Measurements from ENCODE around the gene WRAP73. TPM values are rescaled to one million over a fixed set of nuclear protein-coding genes. Genes with fewer than 3 reads are reported as not detected.
"Not testable (repeated sequence)": the region's sequence is repeated elsewhere in the genome, so short reads cannot be mapped to it uniquely, and the experiment has no call there.

The WRAP73 gene
- total RNA-seq, 1 donor from 2014 or later: 20.5 TPM

GRCh38 chr1:3624200-3625136 lies 25.4 kb downstream of the WRAP73 start, which contains the start of gene TPRG1L:
TSS of gene TPRG1L (plus strand) at chr1:3625015. CDS start at chr1:3625073, 58 bp downstream.
- H3K27ac Mint-ChIP-seq (ENCODE audit: unreplicated experiment): peak within 1 kb of the TSS; percentile 75
- peaks cover 11% of the 10 kb centered on the region for H3K36me3 Mint-ChIP-seq (ENCODE audit: unreplicated experiment)
- TF ChIP-seq, protein P1, sequence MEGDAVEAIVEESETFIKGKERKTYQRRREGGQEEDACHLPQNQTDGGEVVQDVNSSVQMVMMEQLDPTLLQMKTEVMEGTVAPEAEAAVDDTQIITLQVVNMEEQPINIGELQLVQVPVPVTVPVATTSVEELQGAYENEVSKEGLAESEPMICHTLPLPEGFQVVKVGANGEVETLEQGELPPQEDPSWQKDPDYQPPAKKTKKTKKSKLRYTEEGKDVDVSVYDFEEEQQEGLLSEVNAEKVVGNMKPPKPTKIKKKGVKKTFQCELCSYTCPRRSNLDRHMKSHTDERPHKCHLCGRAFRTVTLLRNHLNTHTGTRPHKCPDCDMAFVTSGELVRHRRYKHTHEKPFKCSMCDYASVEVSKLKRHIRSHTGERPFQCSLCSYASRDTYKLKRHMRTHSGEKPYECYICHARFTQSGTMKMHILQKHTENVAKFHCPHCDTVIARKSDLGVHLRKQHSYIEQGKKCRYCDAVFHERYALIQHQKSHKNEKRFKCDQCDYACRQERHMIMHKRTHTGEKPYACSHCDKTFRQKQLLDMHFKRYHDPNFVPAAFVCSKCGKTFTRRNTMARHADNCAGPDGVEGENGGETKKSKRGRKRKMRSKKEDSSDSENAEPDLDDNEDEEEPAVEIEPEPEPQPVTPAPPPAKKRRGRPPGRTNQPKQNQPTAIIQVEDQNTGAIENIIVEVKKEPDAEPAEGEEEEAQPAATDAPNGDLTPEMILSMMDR (IDR thresholded peaks at IDR 0.05): no peak
- H3K4me1 Mint-ChIP-seq (ENCODE audit: unreplicated experiment): peaks cover 30% of the 10 kb centered on the region
- H3K4me3 Mint-ChIP-seq (ENCODE audit: unreplicated experiment): peak within 1 kb of the TSS; percentile 93
- no peaks in the 10 kb centered on the region for H3K27me3 Mint-ChIP-seq (ENCODE audit: unreplicated experiment)
- no peaks in the 10 kb centered on the region for H3K9me3 Mint-ChIP-seq (ENCODE audit: unreplicated experiment)
- DNase-seq (ENCODE audit: extremely low spot score, unreplicated experiment): peak; percentile 99

DNA sequence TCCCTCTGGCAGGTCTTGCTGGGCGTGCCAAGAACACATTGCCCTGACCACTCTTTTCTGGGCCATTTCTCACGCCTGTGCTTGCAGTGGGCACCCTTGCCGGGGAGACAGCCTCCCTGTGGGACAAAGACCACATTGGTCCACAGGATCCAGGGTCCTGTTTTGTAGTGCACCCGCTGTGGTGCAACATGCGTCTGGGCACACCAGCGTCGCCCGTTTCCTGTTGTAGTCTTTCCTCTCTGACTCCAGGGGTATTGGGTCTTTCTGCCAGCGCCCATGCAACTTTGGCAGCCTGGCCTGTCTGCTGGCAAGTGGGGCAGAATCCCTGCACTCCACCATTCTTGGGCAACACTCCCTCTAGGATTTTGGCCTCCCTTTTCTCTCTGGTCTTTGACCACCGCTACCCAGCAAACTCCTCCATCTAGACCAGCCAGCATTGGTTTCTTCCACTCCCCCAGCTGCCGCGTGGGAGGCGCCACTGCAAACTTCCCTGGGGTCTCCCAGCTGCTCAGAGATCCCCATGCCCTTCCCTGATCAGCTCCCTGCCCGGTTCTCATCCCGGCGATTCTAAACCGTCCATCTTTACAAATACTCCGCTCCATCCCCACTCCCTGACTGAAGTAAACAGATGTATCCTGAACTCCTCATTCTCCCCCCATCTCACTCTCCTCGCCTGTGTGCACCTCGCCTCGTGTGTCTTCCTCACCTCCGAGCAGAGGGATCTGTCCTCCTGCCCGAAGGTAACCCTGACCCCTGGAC lies 26.3 kb downstream of the WRAP73 start:
- TF ChIP-seq, protein P1 (IDR thresholded peaks at IDR 0.05): no peak
- H3K36me3 Mint-ChIP-seq (ENCODE audit: unreplicated experiment): peaks cover 4% of the 10 kb centered on the region
- peaks cover 36% of the 10 kb centered on the region for H3K4me1 Mint-ChIP-seq (ENCODE audit: unreplicated experiment)
- no peaks in the 10 kb centered on the region for H3K27me3 Mint-ChIP-seq (ENCODE audit: unreplicated experiment)
- H3K4me3 Mint-ChIP-seq (ENCODE audit: unreplicated experiment): peak overlapping the region; percentile 93
- DNase-seq (ENCODE audit: extremely low spot score, unreplicated experiment): no peak
- H3K9me3 Mint-ChIP-seq (ENCODE audit: unreplicated experiment): no peaks in the 10 kb centered on the region
- H3K27ac Mint-ChIP-seq (ENCODE audit: unreplicated experiment): no peak overlapping the region

- DNase-seq (ENCODE audit: extremely low spot score, unreplicated experiment); H3K27me3 Mint-ChIP-seq (ENCODE audit: unreplicated experiment); H3K4me3 Mint-ChIP-seq (ENCODE audit: unreplicated experiment); H3K27ac Mint-ChIP-seq (ENCODE audit: unreplicated experiment); H3K36me3 Mint-ChIP-seq (ENCODE audit: unreplicated experiment); H3K9me3 Mint-ChIP-seq (ENCODE audit: unreplicated experiment): not testable (repeated sequence)
- H3K4me1 Mint-ChIP-seq (ENCODE audit: unreplicated experiment): peaks cover 38% of the 10 kb centered on the region
Measured at GRCh38 chr1:3622102-3622501, 27.8 kb downstream of the WRAP73 start.

- not testable (repeated sequence) for H3K4me3 Mint-ChIP-seq (ENCODE audit: unreplicated experiment); H3K27me3 Mint-ChIP-seq (ENCODE audit: unreplicated experiment); H3K27ac Mint-ChIP-seq (ENCODE audit: unreplicated experiment); DNase-seq (ENCODE audit: extremely low spot score, unreplicated experiment); H3K9me3 Mint-ChIP-seq (ENCODE audit: unreplicated experiment); H3K36me3 Mint-ChIP-seq (ENCODE audit: unreplicated experiment)
- TF ChIP-seq, protein P1 (IDR thresholded peaks at IDR 0.05): peak; percentile 65
- H3K4me1 Mint-ChIP-seq (ENCODE audit: unreplicated experiment): peaks cover 37% of the 10 kb centered on the region
Measured at GRCh38 chr1:3621151-3621671, 28.7 kb downstream of the WRAP73 start.

DNA sequence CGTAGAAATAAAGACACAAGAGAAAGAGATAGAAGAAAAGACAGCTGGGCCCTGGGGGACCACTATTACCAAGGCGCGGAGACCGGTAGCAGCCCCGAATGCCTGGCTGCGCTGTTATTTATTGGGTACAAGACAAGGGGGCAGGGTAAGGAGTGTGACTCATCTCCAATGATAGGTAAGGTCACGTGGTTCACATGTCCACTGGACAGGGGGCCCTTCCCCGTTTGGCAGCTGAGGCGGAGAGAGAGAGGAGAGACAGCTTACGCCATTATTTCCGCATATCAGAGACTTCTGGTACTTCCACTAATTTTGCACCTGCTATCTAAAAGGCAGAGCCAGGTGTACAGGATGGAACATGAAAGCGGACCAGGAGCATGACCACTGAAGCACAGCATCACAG lies 29.2 kb downstream of the WRAP73 start:
- Mint-ChIP-seq H3K9me3 (ENCODE audit: unreplicated experiment) (no peaks in the 10 kb centered on the region), H3K27me3 (ENCODE audit: unreplicated experiment) (no peaks in the 10 kb centered on the region), H3K4me3 (ENCODE audit: unreplicated experiment) (no peak overlapping the region), H3K27ac (ENCODE audit: unreplicated experiment) (no peak overlapping the region), H3K36me3 (ENCODE audit: unreplicated experiment) (no peaks in the 10 kb centered on the region), H3K4me1 (ENCODE audit: unreplicated experiment) (peaks cover 32% of the 10 kb centered on the region)
- TF ChIP-seq, protein P1 (IDR thresholded peaks at IDR 0.05): no peak
- DNase-seq (ENCODE audit: extremely low spot score, unreplicated experiment): no peak
